ENCODE data around the gene SEZ6L.

Gene SEZ6L

DNA sequence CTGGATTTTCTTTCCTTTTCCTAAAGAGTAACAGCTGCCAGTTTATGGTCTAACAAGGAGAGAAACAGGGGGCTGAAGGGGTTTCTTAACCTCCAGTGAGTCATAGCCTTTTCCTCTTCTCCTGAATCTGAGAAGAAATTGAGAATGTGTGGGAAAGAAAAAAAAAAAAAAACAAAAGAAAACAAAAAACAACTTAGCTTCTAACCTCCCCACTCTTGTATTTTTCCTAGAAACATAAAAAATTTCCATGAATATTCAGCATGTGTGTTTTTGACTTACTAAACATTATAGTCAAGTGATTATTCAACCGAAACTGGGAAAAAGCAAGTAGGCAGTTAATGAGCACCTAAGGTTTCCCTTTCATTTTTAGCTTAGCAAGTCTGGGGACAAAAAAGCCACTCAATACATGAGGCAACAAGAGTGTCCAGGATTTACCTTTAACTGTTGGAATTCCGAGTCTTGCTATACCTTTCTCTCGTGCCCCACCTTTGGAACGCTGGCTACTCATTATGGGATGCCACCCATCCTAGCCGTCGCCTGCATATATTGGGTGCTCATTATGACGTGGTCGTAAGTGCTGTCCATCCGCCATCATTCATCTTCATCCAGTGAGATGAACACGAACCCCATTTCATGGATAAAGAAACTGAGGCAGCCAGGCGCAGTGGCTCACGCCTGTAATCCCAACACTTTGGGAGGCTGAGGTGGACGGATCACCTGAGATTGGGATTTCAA, 262.2 kb downstream of the SEZ6L start:
- no peaks in the 10 kb centered on the region for H3K79me2 ChIP-seq (ENCODE audit: insufficient read depth, low read length)
- 0 out of 2 replicates have a peak overlapping the region, but pooled peaks have one; percentile 8 for H2AFZ ChIP-seq (ENCODE audit: low read length)
- no peaks in the 10 kb centered on the region for H3K27me3 ChIP-seq (ENCODE audit: insufficient read depth, low read length, poor library complexity, severe bottlenecking)
- H3K4me1 ChIP-seq (ENCODE audit: insufficient read depth, low read length, poor library complexity, severe bottlenecking), result peaks cover 30% of the 10 kb centered on the region
- no peaks in the 10 kb centered on the region for H3K36me3 ChIP-seq (ENCODE audit: insufficient read depth, low read length)
- H3K4me3 ChIP-seq (ENCODE audit: low read length, poor library complexity, severe bottlenecking), result peak overlapping the region; percentile 74
- H3K9me2 ChIP-seq (replicated peaks; ENCODE audit: low read depth, low read length), result no peaks in the 10 kb centered on the region
- H3K9ac ChIP-seq (ENCODE audit: low read depth, low read length, poor library complexity, severe bottlenecking), result peak overlapping the region; percentile 38
- TF ChIP-seq EZH2phosphoT487 (IDR thresholded peaks at IDR 0.05; ENCODE audit: borderline replicate concordance), result no peak
- TF ChIP-seq, protein P1, sequence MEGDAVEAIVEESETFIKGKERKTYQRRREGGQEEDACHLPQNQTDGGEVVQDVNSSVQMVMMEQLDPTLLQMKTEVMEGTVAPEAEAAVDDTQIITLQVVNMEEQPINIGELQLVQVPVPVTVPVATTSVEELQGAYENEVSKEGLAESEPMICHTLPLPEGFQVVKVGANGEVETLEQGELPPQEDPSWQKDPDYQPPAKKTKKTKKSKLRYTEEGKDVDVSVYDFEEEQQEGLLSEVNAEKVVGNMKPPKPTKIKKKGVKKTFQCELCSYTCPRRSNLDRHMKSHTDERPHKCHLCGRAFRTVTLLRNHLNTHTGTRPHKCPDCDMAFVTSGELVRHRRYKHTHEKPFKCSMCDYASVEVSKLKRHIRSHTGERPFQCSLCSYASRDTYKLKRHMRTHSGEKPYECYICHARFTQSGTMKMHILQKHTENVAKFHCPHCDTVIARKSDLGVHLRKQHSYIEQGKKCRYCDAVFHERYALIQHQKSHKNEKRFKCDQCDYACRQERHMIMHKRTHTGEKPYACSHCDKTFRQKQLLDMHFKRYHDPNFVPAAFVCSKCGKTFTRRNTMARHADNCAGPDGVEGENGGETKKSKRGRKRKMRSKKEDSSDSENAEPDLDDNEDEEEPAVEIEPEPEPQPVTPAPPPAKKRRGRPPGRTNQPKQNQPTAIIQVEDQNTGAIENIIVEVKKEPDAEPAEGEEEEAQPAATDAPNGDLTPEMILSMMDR (conservative IDR thresholded peaks at IDR 0.05; ENCODE audit: low read length), result no peak
- H4K20me1 ChIP-seq (ENCODE audit: insufficient read depth, low read length, poor library complexity, severe bottlenecking), result no peaks in the 10 kb centered on the region
- no peaks in the 10 kb centered on the region for H3F3A ChIP-seq (ENCODE audit: low read depth)
- peak overlapping the region; percentile 87 for H3K4me2 ChIP-seq (ENCODE audit: low read depth, low read length, poor library complexity, severe bottlenecking)
- no peaks in the 10 kb centered on the region for H3K9me3 ChIP-seq (ENCODE audit: insufficient read depth, low read depth, low read length)

DNA sequence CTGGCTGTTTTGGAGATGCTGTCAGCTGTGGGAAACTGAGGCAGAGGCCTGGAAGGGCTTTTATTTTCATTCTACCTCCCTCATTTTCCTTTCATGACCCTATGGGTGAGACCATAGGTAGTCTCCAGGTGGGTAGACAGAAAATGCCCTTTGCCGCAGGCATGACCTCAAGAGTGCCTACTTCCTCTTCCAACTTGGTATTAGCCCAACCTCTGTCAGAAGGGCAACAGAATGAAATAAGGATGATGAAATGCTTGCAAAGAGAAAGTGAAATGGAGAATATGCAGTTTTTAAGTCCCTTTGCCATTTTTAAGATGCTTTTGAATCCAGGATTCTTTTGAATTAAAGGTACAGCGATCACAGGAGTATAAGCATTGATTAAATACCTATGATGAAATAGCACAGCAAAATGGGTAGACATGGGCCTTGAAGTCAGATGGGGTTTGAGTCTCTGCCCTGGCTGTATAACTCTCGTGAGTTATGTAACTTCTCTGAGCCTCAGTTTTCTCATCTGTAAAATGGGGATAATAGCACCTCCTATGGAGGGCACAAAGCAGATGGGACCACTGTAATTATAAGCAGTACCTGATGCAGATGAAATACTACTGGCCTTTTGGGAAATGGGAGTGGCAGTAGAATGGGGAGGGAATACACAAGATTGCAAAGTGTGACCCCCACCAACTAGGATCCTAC, 263.5 kb downstream of the SEZ6L start:
- Histone ChIP-seq H3K79me2 (ENCODE audit: insufficient read depth, low read length) (no peaks in the 10 kb centered on the region), H3K9me2 (replicated peaks; ENCODE audit: low read depth, low read length) (no peaks in the 10 kb centered on the region), H2AFZ (ENCODE audit: low read length) (no peak overlapping the region), H3K4me3 (ENCODE audit: low read length, poor library complexity, severe bottlenecking) (no peak overlapping the region), H3F3A (ENCODE audit: low read depth) (no peaks in the 10 kb centered on the region), H4K20me1 (ENCODE audit: insufficient read depth, low read length, poor library complexity, severe bottlenecking) (no peaks in the 10 kb centered on the region), H3K9me3 (ENCODE audit: insufficient read depth, low read depth, low read length) (no peaks in the 10 kb centered on the region), H3K4me1 (ENCODE audit: insufficient read depth, low read length, poor library complexity, severe bottlenecking) (peaks cover 29% of the 10 kb centered on the region), H3K4me2 (ENCODE audit: low read depth, low read length, poor library complexity, severe bottlenecking) (no peak overlapping the region), H3K27me3 (ENCODE audit: insufficient read depth, low read length, poor library complexity, severe bottlenecking) (no peaks in the 10 kb centered on the region), H3K36me3 (ENCODE audit: insufficient read depth, low read length) (no peaks in the 10 kb centered on the region), H3K9ac (ENCODE audit: low read depth, low read length, poor library complexity, severe bottlenecking) (no peak overlapping the region)
- TF ChIP-seq EZH2phosphoT487 (IDR thresholded peaks at IDR 0.05; ENCODE audit: borderline replicate concordance), result no peak
- TF ChIP-seq, protein P1 (conservative IDR thresholded peaks at IDR 0.05; ENCODE audit: low read length), result no peak

All from Loucy (cell line).